Adrenal gland (tissue), 5 donors: ENCODE data around the gene MAGI1.

Source experiments
- POLR2A ChIP-seq, 2 donors: fragments of 450-650 bp; IDR thresholded peaks; one replicate each; pipeline ENCODE4 v1.6.1; 2017; ENCODE audit warnings: antibody characterized with exemption in 2 of 2, mild to moderate bottlenecking in 2 of 2, moderate library complexity in 1 of 2
- TF ChIP-seq, protein P1 (sequence below), 6 experiments: fragments of 450-650 bp in 4 of 6; fragments of 200-600 bp in 2 of 6; sonication (generic) in 1 of 6; IDR thresholded peaks; 1 replicate in 5 of 6; 2 replicates in 1 of 6; pipeline versions ENCODE4 v1.5.1 to v1.8.0; 2016 to 2021; ENCODE audit warnings: antibody characterized with exemption in 6 of 6, mild to moderate bottlenecking in 2 of 6, moderate library complexity in 1 of 6
- donor health status: DM: no; HTN: no; CAD: no.

GRCh38 chr3:65846936-65847335 is 191.8 kb downstream of the MAGI1 start:
- TF ChIP-seq, protein P1, sequence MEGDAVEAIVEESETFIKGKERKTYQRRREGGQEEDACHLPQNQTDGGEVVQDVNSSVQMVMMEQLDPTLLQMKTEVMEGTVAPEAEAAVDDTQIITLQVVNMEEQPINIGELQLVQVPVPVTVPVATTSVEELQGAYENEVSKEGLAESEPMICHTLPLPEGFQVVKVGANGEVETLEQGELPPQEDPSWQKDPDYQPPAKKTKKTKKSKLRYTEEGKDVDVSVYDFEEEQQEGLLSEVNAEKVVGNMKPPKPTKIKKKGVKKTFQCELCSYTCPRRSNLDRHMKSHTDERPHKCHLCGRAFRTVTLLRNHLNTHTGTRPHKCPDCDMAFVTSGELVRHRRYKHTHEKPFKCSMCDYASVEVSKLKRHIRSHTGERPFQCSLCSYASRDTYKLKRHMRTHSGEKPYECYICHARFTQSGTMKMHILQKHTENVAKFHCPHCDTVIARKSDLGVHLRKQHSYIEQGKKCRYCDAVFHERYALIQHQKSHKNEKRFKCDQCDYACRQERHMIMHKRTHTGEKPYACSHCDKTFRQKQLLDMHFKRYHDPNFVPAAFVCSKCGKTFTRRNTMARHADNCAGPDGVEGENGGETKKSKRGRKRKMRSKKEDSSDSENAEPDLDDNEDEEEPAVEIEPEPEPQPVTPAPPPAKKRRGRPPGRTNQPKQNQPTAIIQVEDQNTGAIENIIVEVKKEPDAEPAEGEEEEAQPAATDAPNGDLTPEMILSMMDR (IDR thresholded peaks at IDR 0.05): no peak
- TF ChIP-seq POLR2A (IDR thresholded peaks at IDR 0.05): no peak
